Measurements from ENCODE around the gene PLEKHH2. TPM values are rescaled to one million over a fixed set of nuclear protein-coding genes. Genes with fewer than 3 reads are reported as not detected.

Gene PLEKHH2
- total and polyA plus RNA-seq, 2 of the 13 experiments (the other 11 are each of a cell fraction or from before 2014, with no cell fraction given), result 1.1 to 3.0 TPM

GRCh38 chr2:43637030-43637803 is at the start of gene PLEKHH2 (continued):
- peak; percentile 65; the same call in 1 of the 2 replicates for TF ChIP-seq PITX1 (CRISPR knock-in tag; IDR thresholded peaks at IDR 0.05)
- TF ChIP-seq CREM (IDR thresholded peaks at IDR 0.05), result peak; percentile 67
- no peak for TF ChIP-seq CREM (CRISPR knock-in tag; IDR thresholded peaks at IDR 0.05)
- TF ChIP-seq KIAA2018 (CRISPR knock-in tag; IDR thresholded peaks at IDR 0.05; ENCODE audit: borderline replicate concordance), result no peak
- TF ChIP-seq GABPB1 (CRISPR knock-in tag; IDR thresholded peaks at IDR 0.05), result peak; percentile 77; the same call in 1 of the 2 replicates
- TF ChIP-seq, protein P1, sequence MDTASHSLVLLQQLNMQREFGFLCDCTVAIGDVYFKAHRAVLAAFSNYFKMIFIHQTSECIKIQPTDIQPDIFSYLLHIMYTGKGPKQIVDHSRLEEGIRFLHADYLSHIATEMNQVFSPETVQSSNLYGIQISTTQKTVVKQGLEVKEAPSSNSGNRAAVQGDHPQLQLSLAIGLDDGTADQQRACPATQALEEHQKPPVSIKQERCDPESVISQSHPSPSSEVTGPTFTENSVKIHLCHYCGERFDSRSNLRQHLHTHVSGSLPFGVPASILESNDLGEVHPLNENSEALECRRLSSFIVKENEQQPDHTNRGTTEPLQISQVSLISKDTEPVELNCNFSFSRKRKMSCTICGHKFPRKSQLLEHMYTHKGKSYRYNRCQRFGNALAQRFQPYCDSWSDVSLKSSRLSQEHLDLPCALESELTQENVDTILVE (CRISPR knock-in tag; IDR thresholded peaks at IDR 0.05), result no peak
- TF ChIP-seq KLF12 (CRISPR knock-in tag; IDR thresholded peaks at IDR 0.05; ENCODE audit: borderline replicate concordance), result peak; percentile 74; the same call in 1 of the 2 replicates
- peak; percentile 53; the same call in 1 of the 2 replicates for TF ChIP-seq POLR2G (IDR thresholded peaks at IDR 0.05; ENCODE audit: low read depth, low read length)
- TF ChIP-seq ZKSCAN5 (CRISPR knock-in tag; IDR thresholded peaks at IDR 0.05), result no peak
- peak; percentile 27; the same call in 1 of the 2 replicates for TF ChIP-seq ZFX (CRISPR knock-in tag; IDR thresholded peaks at IDR 0.05; ENCODE audit: low read depth)
- no peak for TF ChIP-seq SETDB1 (CRISPR knock-in tag; IDR thresholded peaks at IDR 0.05; ENCODE audit: borderline replicate concordance)
- TF ChIP-seq, protein P2, sequence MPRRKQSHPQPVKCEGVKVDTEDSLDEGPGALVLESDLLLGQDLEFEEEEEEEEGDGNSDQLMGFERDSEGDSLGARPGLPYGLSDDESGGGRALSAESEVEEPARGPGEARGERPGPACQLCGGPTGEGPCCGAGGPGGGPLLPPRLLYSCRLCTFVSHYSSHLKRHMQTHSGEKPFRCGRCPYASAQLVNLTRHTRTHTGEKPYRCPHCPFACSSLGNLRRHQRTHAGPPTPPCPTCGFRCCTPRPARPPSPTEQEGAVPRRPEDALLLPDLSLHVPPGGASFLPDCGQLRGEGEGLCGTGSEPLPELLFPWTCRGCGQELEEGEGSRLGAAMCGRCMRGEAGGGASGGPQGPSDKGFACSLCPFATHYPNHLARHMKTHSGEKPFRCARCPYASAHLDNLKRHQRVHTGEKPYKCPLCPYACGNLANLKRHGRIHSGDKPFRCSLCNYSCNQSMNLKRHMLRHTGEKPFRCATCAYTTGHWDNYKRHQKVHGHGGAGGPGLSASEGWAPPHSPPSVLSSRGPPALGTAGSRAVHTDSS (CRISPR knock-in tag; conservative IDR thresholded peaks at IDR 0.05), result 0 out of 2 replicates have a peak, but pooled peaks have one; percentile 80
- TF ChIP-seq FOXK2 (IDR thresholded peaks at IDR 0.05), result no peak
- peak; percentile 37; the same call in 1 of the 2 replicates for TF ChIP-seq PATZ1 (CRISPR knock-in tag; IDR thresholded peaks at IDR 0.05)
- TF ChIP-seq ZNF446 (CRISPR knock-in tag; IDR thresholded peaks at IDR 0.05), result 0 out of 2 replicates have a peak, but pooled peaks have one; percentile 32
- TF ChIP-seq BCL6 (CRISPR knock-in tag; IDR thresholded peaks at IDR 0.05), result peak; percentile 67
